ENCODE data around the gene MCTP1. TPM values are rescaled to one million over a fixed set of nuclear protein-coding genes. Genes with fewer than 3 reads are reported as not detected.

Gene MCTP1
- total and polyA plus RNA-seq, 2 of the 8 experiments (the other 6 are each of a cell fraction or from before 2014, with no cell fraction given): 0.56 to 3.4 TPM

DNA sequence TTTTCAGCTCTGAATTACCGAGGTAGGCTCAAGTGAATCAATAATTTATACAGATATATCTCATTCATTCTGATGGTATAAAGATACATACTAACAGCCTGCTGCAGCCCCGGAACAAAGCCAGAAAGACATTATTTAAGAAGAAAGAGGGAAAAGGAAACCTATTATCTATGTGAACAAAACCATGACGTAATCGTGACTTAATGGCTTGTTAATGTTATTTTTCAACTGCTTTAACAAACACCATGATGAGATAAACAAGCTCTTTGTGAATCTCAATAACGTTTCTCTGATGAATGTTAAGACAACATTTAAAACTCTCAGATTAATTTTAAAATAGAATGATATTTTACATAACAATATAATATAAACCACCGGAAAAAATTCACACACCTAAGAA is 429.4 kb downstream of the MCTP1 start (continued):
- TF ChIP-seq CHD1 (IDR thresholded peaks at IDR 0.05; ENCODE audit: low read depth, low read length): no peak
- TF ChIP-seq SIRT6 (IDR thresholded peaks at IDR 0.05; ENCODE audit: low read length): no peak
- TF ChIP-seq TAF7 (optimal IDR thresholded peaks at IDR 0.05; ENCODE audit: borderline replicate concordance, low read depth, low read length): no peak
- TF ChIP-seq, protein P1, sequence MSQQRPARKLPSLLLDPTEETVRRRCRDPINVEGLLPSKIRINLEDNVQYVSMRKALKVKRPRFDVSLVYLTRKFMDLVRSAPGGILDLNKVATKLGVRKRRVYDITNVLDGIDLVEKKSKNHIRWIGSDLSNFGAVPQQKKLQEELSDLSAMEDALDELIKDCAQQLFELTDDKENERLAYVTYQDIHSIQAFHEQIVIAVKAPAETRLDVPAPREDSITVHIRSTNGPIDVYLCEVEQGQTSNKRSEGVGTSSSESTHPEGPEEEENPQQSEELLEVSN (IDR thresholded peaks at IDR 0.05): no peak

Measured in H1 (cell line).